MM.1S (cell line): Measurements from ENCODE around the gene SEMA4C.

Experiments used
- DNase-seq: peaks from one replicate; pipeline ENCODE4 v3.0.0-alpha.2; 2015
- H2AFZ ChIP-seq: fragments of 300-600 bp; sonication (generic); 2 replicates; pipeline ENCODE4 v1.6.0; 2016; ENCODE audit warnings: antibody characterized with exemption, low read length
- H3F3A ChIP-seq: fragments of 300-600 bp; sonication (generic); 2 replicates; pipeline ENCODE4 v1.6.1; 2016; ENCODE audit warnings: mild to moderate bottlenecking, antibody characterized with exemption, low read length, moderate library complexity, mixed read lengths; ENCODE audit not compliant: insufficient read depth
- H3K27ac ChIP-seq: fragments of 300-600 bp; sonication (generic); 2 replicates; pipeline ENCODE4 v1.5.1; 2016; ENCODE audit warnings: mild to moderate bottlenecking, low read length
- H3K27me3 ChIP-seq: fragments of 300-600 bp; sonication (generic); replicated peaks from 2 replicates; pipeline ENCODE4 v1.6.0; 2016; ENCODE audit warnings: low read length; ENCODE audit not compliant: insufficient read depth
- H3K36me3 ChIP-seq: fragments of 300-600 bp; sonication (generic); replicated peaks from 2 replicates; pipeline ENCODE4 v1.6.1; 2016; ENCODE audit warnings: mild to moderate bottlenecking, low read length, mixed read lengths; ENCODE audit not compliant: insufficient read depth
- H3K4me1 ChIP-seq: fragments of 300-600 bp; sonication (generic); 2 replicates; pipeline ENCODE4 v1.6.1; 2016; ENCODE audit warnings: low read length, mixed read lengths
- H3K4me2 ChIP-seq: fragments of 300-600 bp; sonication (generic); 2 replicates; pipeline ENCODE4 v1.6.0; 2016; ENCODE audit warnings: low read depth, low read length
- H3K4me3 ChIP-seq: fragments of 300-600 bp; sonication (generic); 2 replicates; pipeline ENCODE4 v1.5.1; 2016; ENCODE audit warnings: low read length, mixed read lengths
- H3K79me2 ChIP-seq: fragments of 300-600 bp; sonication (generic); 2 replicates; pipeline ENCODE4 v1.6.1; 2016; ENCODE audit warnings: mixed run types, low read length, mixed read lengths
- H3K9ac ChIP-seq: fragments of 300-600 bp; sonication (generic); 2 replicates; pipeline ENCODE4 v1.6.1; 2016; ENCODE audit warnings: low read length, mixed read lengths
- H3K9me2 ChIP-seq: fragments of 300-600 bp; sonication (generic); replicated peaks from 2 replicates; pipeline ENCODE4 v1.6.1; 2016; ENCODE audit warnings: mild to moderate bottlenecking, low read length, mixed read lengths; ENCODE audit not compliant: insufficient read depth
- H3K9me3 ChIP-seq: fragments of 300-600 bp; sonication (generic); replicated peaks from 2 replicates; pipeline ENCODE4 v1.6.1; 2016; ENCODE audit warnings: mild to moderate bottlenecking, low read length, mixed read lengths; ENCODE audit not compliant: insufficient read depth
- H4K20me1 ChIP-seq: fragments of 300-600 bp; sonication (generic); 2 replicates; pipeline ENCODE4 v1.6.1; 2016; ENCODE audit warnings: mild to moderate bottlenecking, low read length, moderate library complexity, mixed read lengths; ENCODE audit not compliant: insufficient read depth
- EZH2 ChIP-seq: fragments of 300-600 bp; sonication (generic); optimal IDR thresholded peaks from 2 replicates; pipeline ENCODE3; 2017; ENCODE audit warnings: low read depth, mild to moderate bottlenecking, antibody characterized with exemption, low read length, mixed read lengths
- EZH2phosphoT487 ChIP-seq: fragments of 300-600 bp; sonication (generic); IDR thresholded peaks from 2 replicates; pipeline ENCODE4 v1.6.1; 2018; ENCODE audit warnings: antibody characterized with exemption, low read length
- TF ChIP-seq, protein P1 (sequence below): fragments of 300-600 bp; sonication (generic); IDR thresholded peaks from 2 replicates; pipeline ENCODE4 v1.5.1; 2016; ENCODE audit warnings: antibody characterized with exemption, low read length, mixed read lengths

The SEMA4C gene

DNA sequence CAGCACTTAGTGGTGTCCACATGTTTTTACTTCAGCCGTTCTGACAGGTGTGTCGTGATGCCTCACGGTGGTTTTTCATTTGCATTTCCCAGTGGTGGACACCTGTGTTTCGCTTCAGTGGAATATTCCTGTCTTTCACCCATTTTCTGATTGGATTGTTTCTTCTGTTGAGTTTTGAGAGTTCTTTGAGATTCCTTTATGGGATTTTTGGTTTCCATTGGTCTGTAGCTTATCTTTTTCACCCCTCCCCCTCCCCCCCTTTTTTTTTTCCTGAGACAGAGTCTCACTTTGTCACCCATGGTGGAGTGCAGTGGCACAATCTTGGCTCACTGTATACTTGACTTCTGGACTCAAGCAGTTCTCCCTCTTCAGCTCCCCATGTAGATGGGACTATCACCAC is 34.0 kb downstream of the SEMA4C start:
- H3K4me3 ChIP-seq: no peak overlapping the region
- H3K79me2 ChIP-seq: no peaks in the 10 kb centered on the region; the same call in 1 of the 2 replicates
- no peaks in the 10 kb centered on the region for H3K27me3 ChIP-seq
- no peaks in the 10 kb centered on the region for H4K20me1 ChIP-seq
- peaks cover 11% of the 10 kb centered on the region; the same call in 1 of the 2 replicates for H3F3A ChIP-seq
- no peak for DNase-seq
- no peaks in the 10 kb centered on the region for H3K9me2 ChIP-seq
- TF ChIP-seq EZH2 (no peak), EZH2phosphoT487 (no peak)
- TF ChIP-seq, protein P1, sequence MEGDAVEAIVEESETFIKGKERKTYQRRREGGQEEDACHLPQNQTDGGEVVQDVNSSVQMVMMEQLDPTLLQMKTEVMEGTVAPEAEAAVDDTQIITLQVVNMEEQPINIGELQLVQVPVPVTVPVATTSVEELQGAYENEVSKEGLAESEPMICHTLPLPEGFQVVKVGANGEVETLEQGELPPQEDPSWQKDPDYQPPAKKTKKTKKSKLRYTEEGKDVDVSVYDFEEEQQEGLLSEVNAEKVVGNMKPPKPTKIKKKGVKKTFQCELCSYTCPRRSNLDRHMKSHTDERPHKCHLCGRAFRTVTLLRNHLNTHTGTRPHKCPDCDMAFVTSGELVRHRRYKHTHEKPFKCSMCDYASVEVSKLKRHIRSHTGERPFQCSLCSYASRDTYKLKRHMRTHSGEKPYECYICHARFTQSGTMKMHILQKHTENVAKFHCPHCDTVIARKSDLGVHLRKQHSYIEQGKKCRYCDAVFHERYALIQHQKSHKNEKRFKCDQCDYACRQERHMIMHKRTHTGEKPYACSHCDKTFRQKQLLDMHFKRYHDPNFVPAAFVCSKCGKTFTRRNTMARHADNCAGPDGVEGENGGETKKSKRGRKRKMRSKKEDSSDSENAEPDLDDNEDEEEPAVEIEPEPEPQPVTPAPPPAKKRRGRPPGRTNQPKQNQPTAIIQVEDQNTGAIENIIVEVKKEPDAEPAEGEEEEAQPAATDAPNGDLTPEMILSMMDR: no peak
- no peaks in the 10 kb centered on the region for H3K36me3 ChIP-seq
- no peak overlapping the region for H3K9ac ChIP-seq
- no peak overlapping the region for H2AFZ ChIP-seq
- H3K4me2 ChIP-seq: no peak overlapping the region
- peaks cover 22% of the 10 kb centered on the region for H3K4me1 ChIP-seq
- no peaks in the 10 kb centered on the region for H3K9me3 ChIP-seq
- H3K27ac ChIP-seq: no peak overlapping the region

DNA sequence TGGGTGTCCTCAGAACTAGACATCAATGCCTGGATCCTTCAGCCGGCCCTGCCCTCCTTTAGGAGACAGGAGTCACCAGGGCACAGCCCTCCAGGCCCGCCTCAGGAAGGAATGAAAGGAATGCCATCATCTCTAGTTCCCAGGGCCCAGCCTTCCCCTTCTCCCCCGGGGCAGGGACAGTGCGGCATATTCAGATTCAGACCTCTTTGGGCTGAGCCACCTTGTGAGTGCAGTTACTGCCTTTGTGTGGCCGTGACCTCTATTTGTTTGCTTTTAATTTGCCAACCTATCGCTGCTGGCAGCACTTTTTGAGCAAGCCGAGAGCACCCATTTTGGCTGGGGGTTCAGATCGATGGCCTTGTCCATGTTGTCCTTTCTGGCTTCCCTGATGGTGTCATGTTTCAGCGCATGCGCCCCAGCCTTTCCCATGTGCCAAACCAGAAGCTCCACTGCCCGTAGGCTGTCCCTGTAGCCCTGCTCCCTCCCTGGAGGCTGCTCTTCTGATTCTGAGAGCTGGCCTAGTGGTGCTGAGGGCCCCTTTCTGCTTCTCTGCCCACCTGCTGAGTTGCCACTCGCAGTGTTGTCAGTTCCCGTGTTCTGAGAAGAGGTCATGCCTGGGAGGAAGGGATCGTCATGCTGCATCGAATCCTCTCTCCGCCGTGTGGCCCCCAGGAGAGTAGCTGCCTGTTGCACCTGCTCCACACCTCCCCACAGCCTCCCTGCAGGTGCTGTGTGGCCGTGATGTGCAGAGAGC is 36.9 kb downstream of the SEMA4C start:
- Histone ChIP-seq H3K27ac (no peak overlapping the region), H3K4me2 (no peak overlapping the region)
- no peak for DNase-seq

DNA sequence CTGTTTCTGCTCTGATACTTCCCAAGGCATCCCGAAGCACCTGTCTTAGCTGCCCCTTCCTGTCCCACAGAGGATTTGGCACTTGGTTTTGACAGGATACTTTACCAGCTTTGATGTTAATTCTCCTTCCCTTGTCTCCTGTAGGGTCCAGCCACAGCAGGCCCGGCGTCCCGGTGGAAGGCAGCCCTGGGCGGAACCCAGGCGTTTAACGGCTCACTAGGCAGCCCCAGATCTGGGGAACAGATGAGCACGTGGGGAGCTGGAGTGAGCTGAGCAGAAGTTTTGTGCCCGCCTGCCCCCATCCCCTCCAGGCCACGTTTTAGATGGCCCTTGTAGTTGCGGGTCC is 37.5 kb downstream of the SEMA4C start:
- TF ChIP-seq EZH2phosphoT487 (no peak), EZH2 (no peak)
- TF ChIP-seq, protein P1: no peak
- H3K9me3 ChIP-seq: no peaks in the 10 kb centered on the region
- no peak overlapping the region for H2AFZ ChIP-seq
- no peak overlapping the region for H3K9ac ChIP-seq
- DNase-seq: no peak
- 0 out of 2 replicates have a peak, but pooled peaks cover 9% of the 10 kb centered on the region for H3K79me2 ChIP-seq
- H3K36me3 ChIP-seq: peaks cover 4% of the 10 kb centered on the region
- no peak overlapping the region for H3K27ac ChIP-seq
- no peak overlapping the region for H3K4me3 ChIP-seq
- H3K27me3 ChIP-seq: no peaks in the 10 kb centered on the region
- H3K4me1 ChIP-seq: no peaks in the 10 kb centered on the region
- peaks cover 16% of the 10 kb centered on the region for H3F3A ChIP-seq
- no peaks in the 10 kb centered on the region for H3K9me2 ChIP-seq
- no peaks in the 10 kb centered on the region for H4K20me1 ChIP-seq
- H3K4me2 ChIP-seq: no peak overlapping the region

More for the DNA sequence above, 36.9 kb downstream of the SEMA4C start:
- Histone ChIP-seq H3K9me3 (no peaks in the 10 kb centered on the region), H3F3A (peaks cover 16% of the 10 kb centered on the region), H4K20me1 (no peaks in the 10 kb centered on the region), H3K9me2 (no peaks in the 10 kb centered on the region), H3K4me1 (no peaks in the 10 kb centered on the region), H3K4me3 (no peak overlapping the region), H3K9ac (no peak overlapping the region), H2AFZ (no peak overlapping the region), H3K27me3 (no peaks in the 10 kb centered on the region), H3K36me3 (peaks cover 4% of the 10 kb centered on the region; the same call in 1 of the 2 replicates), H3K79me2 (0 out of 2 replicates have a peak, but pooled peaks cover 3% of the 10 kb centered on the region)
- TF ChIP-seq EZH2: no peak
- no peak for TF ChIP-seq EZH2phosphoT487
- TF ChIP-seq, protein P1: no peak
